OCI-LY1 (cell line): ENCODE measurements around the gene NCAPH2.

Source experiments
- EZH2 ChIP-seq: fragments of 200-600 bp; sonication (generic), shearing (Covaris generic); IDR thresholded peaks from 2 replicates; pipeline ENCODE4 v1.8.0; 2017; ENCODE audit warnings: borderline replicate concordance, mixed run types, mild to moderate bottlenecking, antibody characterized with exemption, low read length, moderate library complexity, mixed read lengths
- TF ChIP-seq, protein P1 (sequence below): fragments of 200-600 bp; sonication (generic), shearing (Covaris generic); IDR thresholded peaks from 2 replicates; pipeline ENCODE4 v1.5.1; 2017; ENCODE audit warnings: mild to moderate bottlenecking, antibody characterized with exemption, low read length, moderate library complexity, mixed read lengths

DNA sequence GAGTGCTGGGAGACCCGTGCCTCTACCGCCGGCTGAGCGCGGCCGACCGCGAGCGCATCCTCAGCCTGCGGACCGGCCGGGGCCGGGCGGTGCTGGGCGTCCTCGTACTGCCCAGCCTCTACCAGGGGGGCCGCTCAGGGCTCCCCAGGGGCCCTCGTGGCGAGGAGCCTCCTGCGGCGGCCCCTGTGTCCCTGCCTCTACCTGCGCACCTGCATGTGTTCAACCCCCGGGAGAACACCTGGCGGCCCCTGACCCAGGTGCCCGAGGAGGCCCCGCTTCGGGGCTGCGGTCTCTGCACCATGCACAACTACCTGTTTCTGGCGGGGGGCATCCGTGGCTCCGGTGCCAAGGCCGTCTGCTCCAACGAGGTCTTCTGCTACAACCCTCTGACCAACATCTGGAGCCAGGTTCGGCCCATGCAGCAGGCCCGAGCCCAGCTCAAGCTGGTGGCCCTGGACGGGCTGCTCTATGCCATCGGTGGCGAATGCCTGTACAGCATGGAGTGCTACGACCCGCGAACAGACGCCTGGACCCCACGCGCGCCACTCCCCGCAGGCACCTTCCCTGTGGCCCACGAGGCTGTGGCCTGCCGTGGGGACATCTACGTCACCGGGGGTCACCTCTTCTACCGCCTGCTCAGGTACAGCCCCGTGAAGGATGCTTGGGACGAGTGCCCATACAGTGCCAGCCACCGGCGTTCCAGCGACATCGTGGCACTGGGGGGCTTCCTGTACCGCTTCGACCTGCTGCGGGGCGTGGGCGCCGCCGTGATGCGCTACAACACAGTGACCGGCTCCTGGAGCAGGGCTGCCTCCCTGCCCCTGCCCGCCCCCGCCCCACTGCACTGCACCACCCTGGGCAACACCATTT is 41.1 kb downstream of the NCAPH2 start:
- TF ChIP-seq EZH2 = no peak
- TF ChIP-seq, protein P1, sequence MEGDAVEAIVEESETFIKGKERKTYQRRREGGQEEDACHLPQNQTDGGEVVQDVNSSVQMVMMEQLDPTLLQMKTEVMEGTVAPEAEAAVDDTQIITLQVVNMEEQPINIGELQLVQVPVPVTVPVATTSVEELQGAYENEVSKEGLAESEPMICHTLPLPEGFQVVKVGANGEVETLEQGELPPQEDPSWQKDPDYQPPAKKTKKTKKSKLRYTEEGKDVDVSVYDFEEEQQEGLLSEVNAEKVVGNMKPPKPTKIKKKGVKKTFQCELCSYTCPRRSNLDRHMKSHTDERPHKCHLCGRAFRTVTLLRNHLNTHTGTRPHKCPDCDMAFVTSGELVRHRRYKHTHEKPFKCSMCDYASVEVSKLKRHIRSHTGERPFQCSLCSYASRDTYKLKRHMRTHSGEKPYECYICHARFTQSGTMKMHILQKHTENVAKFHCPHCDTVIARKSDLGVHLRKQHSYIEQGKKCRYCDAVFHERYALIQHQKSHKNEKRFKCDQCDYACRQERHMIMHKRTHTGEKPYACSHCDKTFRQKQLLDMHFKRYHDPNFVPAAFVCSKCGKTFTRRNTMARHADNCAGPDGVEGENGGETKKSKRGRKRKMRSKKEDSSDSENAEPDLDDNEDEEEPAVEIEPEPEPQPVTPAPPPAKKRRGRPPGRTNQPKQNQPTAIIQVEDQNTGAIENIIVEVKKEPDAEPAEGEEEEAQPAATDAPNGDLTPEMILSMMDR = no peak
